Astrocyte of the hippocampus (primary cell): ENCODE measurements around the gene LMNA.
A peak's percentile ranks its signal among the peaks of the same experiment; 100 is the strongest.
"Not testable (repeated sequence)": the region's sequence is repeated elsewhere in the genome, so short reads cannot be mapped to it uniquely, and the experiment has no call there.

Source experiments
- DNase-seq: peaks from one replicate; pipeline ENCODE4 v3.0.0; 2011; ENCODE audit warnings: low read depth, low spot score

Gene LMNA

GRCh38 chr1:156114101-156114918, at the start of gene LMNA:
Gene LMNA (plus strand): TSS chr1:156114711. CDS start chr1:156114919, 208 bp downstream.
- peak; percentile 97 for DNase-seq

GRCh38 chr1:156065212-156065611, 49.3 kb upstream of the LMNA start:
- DNase-seq = no peak

DNA sequence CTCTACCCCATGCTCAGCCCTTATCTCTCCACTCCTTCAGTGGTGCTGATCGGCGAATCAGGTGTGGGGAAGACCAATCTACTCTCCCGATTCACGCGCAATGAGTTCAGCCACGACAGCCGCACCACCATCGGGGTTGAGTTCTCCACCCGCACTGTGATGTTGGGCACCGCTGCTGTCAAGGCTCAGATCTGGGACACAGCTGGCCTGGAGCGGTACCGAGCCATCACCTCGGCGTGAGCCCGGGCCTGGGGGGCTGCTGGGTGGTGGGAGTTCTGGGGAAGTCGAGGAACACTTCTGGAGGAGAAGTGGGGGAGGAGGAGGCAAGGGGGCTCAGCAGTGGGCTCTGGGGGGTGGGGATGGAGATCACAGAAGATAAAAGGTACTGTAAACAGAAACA, 48.6 kb upstream of the LMNA start:
- no peak for DNase-seq

- DNase-seq = no peak
Observed at GRCh38 chr1:156067262-156067661, 47.2 kb upstream of the LMNA start.

DNA sequence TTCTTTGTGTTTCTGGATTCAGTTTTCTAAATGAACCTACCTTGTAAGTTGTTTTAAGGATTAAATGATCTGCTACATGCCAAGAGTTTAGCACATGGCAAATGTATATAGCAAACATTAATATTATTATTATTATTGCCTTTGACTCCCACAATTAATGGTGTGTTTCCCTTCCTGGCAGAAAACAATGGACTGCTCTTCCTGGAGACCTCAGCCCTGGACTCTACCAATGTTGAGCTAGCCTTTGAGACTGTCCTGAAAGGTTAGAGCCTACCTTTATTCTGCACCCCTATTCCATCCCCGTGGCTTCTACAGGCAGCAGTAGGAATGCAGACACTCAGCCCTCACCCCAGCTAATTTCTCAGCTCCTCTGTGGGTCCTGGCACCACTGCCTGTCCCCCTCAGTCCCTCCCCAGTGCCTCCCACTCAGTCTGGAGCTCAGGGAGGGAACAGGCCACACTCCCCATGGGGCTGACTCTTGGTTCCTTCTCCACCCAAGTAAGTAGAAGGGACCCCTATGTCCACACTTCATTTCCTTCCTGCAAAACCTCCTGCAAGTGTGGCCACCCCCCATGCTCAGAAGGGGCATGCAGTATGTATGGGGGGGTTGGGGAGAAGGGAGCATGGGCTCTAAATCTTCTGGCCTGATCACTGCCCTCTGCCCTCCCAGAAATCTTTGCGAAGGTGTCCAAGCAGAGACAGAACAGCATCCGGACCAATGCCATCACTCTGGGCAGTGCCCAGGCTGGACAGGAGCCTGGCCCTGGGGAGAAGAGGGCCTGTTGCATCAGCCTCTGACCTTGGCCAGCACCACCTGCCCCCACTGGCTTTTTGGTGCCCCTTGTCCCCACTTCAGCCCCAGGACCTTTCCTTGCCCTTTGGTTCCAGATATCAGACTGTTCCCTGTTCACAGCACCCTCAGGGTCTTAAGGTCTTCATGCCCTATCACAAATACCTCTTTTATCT, 44.7 kb upstream of the LMNA start:
- DNase-seq = no peak

- DNase-seq = no peak
Observed at GRCh38 chr1:156070548-156070947, 44.0 kb upstream of the LMNA start.

DNA sequence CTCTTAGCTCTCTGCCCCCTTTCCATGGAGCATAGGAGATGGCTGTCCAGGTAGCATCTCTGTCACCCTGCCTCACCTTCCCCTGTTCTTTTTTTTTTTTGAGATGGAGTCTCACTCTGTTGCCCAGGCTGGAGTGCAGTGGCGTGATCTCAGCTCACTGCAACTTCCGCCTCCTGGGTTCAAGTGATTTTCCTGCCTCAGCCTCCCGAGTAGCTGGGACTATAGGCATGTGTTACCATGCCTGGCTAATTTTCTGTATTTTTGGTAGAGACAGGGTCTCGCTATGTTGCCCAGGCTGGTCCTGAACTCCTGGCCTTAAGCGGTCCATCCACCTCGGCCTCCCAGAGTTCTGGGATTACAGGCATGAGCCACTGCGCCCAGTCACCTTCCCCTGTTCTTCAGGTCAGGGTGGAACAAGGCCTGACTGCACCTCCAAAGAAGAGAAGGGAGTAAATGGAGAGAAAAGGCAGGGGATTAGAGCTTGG, 43.1 kb upstream of the LMNA start:
- not testable (repeated sequence) for DNase-seq

- DNase-seq = no peak
Observed at GRCh38 chr1:156072251-156072650, 42.3 kb upstream of the LMNA start.

- no peak for DNase-seq
Observed at GRCh38 chr1:156073110-156073687, 41.3 kb upstream of the LMNA start.

DNA sequence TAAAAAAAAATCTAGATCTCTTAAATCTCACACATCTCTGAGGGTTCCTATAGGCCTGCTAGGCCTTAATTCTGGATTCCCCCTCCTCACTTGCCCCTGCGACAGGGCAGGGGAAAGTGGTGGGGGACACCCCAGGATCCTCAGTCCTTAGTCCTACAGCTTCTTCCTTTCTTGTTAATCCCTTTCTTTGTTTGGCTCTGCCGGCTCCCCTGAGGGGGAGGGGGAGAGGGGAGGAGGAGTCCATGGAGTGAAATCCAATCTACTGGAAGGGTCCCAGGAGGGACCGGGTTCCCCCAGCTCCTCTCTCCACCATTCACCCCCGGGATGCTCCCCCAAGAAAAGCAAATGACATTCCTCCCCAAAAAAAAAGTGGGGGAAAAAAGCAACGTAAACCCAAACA, 40.8 kb upstream of the LMNA start:
- no peak for DNase-seq

- no peak for DNase-seq
Observed at GRCh38 chr1:156074661-156075060, 39.9 kb upstream of the LMNA start.

DNA sequence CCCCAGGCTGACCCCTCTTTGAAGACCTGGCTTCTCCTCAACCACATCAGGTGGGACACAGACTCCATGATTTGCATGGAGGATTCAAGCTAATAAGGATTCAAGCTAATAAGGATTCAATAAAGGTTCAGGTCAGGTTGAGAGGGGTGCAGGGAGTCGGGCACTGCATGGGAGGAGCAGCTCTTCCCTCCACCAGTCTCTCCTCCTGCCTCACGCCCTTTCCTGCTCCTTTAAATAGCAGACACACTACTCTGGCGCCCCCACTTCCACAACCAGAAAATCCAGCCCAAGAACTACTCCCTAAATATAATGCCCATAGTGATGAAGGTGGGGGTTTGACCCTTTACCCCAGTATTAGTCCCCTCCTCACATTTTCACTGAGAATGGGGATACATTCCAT, 39.3 kb upstream of the LMNA start:
- DNase-seq = no peak

DNA sequence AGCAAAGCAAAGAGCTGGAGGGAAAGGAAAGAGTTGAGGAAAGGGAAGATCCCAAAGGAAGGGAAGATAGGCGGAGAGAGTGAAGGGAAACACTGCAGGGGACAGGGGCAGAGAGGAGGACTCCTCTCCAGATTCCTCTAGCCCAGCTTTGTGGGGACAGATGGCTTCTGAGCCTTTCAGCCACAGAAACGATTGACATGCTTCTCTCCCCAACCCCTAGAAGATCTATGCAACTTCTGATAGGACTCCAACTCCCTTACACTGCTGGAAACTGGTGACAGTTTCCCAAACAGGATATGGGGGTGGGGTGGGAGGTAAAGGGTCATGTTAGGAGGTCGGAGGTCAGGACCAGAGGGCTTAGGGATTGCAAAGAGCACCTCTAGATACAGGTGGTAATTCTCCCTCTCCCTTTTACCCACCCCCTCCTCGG, 38.7 kb upstream of the LMNA start:
- no peak for DNase-seq

DNA sequence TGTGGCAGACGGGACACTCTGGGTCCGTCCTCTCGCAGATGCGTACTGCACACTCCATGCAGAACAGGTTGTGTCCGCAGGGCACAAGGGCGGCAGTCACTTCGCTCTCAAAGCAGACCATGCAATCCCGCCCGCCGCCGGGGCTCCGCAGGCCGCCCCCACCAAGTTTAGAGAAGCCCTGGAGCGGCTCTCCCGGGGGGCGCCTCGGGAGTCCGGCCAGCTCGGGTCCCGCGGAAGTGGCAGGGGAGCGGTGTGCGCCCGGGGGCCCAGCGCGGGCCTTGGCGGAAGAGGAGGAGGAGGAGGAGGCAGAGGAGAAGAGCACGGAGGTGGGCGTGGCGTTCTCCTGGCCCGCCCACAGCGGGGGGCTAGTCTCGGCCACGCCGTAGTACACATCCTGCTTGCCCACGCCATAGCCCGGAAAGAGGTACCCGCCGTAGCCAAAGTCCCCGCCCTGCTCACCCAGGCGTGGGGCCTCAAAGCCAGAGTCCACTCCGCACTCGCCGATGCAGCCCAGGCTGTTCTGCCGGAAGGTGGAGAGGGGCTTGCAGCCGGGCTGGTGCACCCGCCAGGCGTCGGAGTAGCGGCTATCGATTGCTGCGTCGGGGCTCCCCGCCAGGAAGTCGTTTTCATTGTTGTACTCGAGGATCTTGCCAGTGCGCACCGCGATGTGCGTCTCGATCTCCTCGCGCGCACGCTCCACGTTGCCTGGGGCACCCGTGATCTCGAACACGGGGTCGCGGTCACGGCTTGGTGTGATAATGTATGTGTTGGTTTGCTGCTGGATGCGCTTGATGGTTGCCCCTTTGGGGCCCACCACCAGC, 37.7 kb upstream of the LMNA start:
- DNase-seq = no peak

DNA sequence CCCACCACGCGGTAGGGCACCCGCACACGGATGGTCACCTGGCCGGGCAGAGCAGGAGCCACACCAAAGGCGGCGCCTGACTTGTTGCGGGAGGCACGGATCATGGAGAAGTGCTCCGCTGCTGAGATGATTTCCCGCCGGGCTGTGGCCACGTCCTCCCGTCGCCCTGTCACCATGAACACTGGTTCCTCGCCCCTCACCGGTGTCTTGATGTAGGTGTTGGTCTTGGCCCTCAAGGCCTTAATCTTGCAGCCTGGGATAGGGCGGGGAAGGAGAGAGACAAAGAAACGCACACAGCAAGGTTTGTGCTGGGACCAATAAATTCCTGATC, 37.1 kb upstream of the LMNA start:
- no peak for DNase-seq

- DNase-seq = no peak
Observed at GRCh38 chr1:156078728-156079127, 35.8 kb upstream of the LMNA start.

DNA sequence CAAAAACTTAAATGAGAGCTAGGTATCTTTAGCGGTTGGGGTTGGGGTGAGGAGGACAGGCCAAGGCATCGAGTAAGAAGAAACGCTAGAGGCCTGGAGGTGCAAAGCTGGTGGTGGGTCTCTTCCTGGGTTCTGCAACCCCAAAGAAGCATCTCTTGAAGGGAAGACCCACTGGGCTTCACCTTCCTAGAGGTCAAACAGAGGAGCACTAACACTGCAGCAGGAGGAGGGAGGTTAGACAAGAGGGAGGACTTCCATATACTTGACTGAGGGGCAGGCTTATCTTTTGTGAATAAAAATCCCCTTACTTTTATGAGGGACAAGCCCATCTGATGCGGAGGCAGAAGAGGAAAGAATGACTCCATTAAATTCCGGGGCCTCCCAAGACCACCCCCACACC, 34.7 kb upstream of the LMNA start:
- DNase-seq = no peak

- DNase-seq = no peak
Observed at GRCh38 chr1:156080241-156080862, 34.2 kb upstream of the LMNA start.

- DNase-seq = no peak
Observed at GRCh38 chr1:156080863-156081179, 33.7 kb upstream of the LMNA start.

- DNase-seq = peak; percentile 62
Observed at GRCh38 chr1:156081180-156081916, 33.2 kb upstream of the LMNA start.
